Articular chondrocyte of knee joint (primary cell): ENCODE measurements around the gene PPP1R8. TPM values are rescaled to one million over a fixed set of nuclear protein-coding genes. Genes with fewer than 3 reads are reported as not detected.

Experiments used
- small RNA-seq: library from RNA; depleted of rRNA; stranded (forward); fragments of <200 nt; gene quantifications from one replicate; pipeline ENCODE3, GENCODE V24; 2012
- total RNA-seq: library from RNA; depleted of rRNA; stranded (reverse); fragments of >200 nt; gene quantifications from 2 replicates; pipeline ENCODE4 v1.2.3, GENCODE V29; 2012

PPP1R8 gene
- 33.1 and 33.2 TPM in 2 replicates for total RNA-seq

GRCh38 chr1:27830621-27831440 is at the start of gene PPP1R8:
PPP1R8 (plus strand) TSS chr1:27830782; CDS start chr1:27830836, 54 bp downstream.

GRCh38 chr1:27872059-27872801 is 41.6 kb downstream of the PPP1R8 start, which contains the start of gene THEMIS2:
THEMIS2 (plus strand) TSS chr1:27872544; CDS start chr1:27872572, 28 bp downstream.

Small RNA genes within 50 kb of the gene (small RNA-seq; reads per million reads assigned to genes)
- gene RNU6-1245P (not detected), gene SCARNA1 (1,534 reads per million, percentile 99 among the genes with 10 or more reads in this experiment)

Other genes starting within 250 kb of the PPP1R8 start
- gene AHDC1, start 226.6 kb upstream of the PPP1R8 start, total RNA-seq, result 14.0 and 14.3 TPM in 2 replicates
- gene FGR, start 195.6 kb upstream of the PPP1R8 start, total RNA-seq, result 0.13 TPM in 1 of 2 replicates, not detected in the other
- 47.0 and 320 TPM in 2 replicates for gene IFI6, start 158.6 kb upstream of the PPP1R8 start, total RNA-seq
- 19.9 and 23.4 TPM in 2 replicates for gene FAM76A, start 104.8 kb upstream of the PPP1R8 start, total RNA-seq
- gene STX12, start 57.6 kb upstream of the PPP1R8 start, total RNA-seq, result 55.8 and 61.5 TPM in 2 replicates
- 6.1 and 9.0 TPM in 2 replicates for gene THEMIS2, start 41.8 kb downstream of the PPP1R8 start, total RNA-seq
- gene RPA2, start 83.8 kb downstream of the PPP1R8 start, total RNA-seq, result 21.7 and 25.6 TPM in 2 replicates
- not detected in 2 replicates for gene SMPDL3B, start 104.2 kb downstream of the PPP1R8 start, total RNA-seq
- gene XKR8, start 129.2 kb downstream of the PPP1R8 start, total RNA-seq, result 6.5 and 10.1 TPM in 2 replicates